ENCODE measurements around the gene PROM1. TPM values are rescaled to one million over a fixed set of nuclear protein-coding genes. Genes with fewer than 3 reads are reported as not detected.

PROM1 gene
- polyA plus RNA-seq, 1 donor from 2014 or later = 1.1 TPM

GRCh38 chr4:16039139-16039538 lies 44.7 kb downstream of the PROM1 start:
- TF ChIP-seq REST (IDR thresholded peaks at IDR 0.05; ENCODE audit: borderline replicate concordance) (no peak), TAF1 (IDR thresholded peaks at IDR 0.05; ENCODE audit: low read depth) (no peak), RAD21 (conservative IDR thresholded peaks at IDR 0.05) (no peak), SMC3 (conservative IDR thresholded peaks at IDR 0.05; ENCODE audit: poor library complexity) (no peak), POLR2AphosphoS5 (IDR thresholded peaks at IDR 0.05) (no peak), MXI1 (conservative IDR thresholded peaks at IDR 0.05; ENCODE audit: poor library complexity, severe bottlenecking) (no peak)
- TF ChIP-seq, protein P1, sequence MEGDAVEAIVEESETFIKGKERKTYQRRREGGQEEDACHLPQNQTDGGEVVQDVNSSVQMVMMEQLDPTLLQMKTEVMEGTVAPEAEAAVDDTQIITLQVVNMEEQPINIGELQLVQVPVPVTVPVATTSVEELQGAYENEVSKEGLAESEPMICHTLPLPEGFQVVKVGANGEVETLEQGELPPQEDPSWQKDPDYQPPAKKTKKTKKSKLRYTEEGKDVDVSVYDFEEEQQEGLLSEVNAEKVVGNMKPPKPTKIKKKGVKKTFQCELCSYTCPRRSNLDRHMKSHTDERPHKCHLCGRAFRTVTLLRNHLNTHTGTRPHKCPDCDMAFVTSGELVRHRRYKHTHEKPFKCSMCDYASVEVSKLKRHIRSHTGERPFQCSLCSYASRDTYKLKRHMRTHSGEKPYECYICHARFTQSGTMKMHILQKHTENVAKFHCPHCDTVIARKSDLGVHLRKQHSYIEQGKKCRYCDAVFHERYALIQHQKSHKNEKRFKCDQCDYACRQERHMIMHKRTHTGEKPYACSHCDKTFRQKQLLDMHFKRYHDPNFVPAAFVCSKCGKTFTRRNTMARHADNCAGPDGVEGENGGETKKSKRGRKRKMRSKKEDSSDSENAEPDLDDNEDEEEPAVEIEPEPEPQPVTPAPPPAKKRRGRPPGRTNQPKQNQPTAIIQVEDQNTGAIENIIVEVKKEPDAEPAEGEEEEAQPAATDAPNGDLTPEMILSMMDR (IDR thresholded peaks at IDR 0.05; ENCODE audit: poor library complexity, severe bottlenecking) = no peak
- H3K79me2 ChIP-seq (replicated peaks; ENCODE audit: insufficient read depth, low read length) = no peaks in the 10 kb centered on the region
- H3K36me3 ChIP-seq (ENCODE audit: insufficient read depth, low read length) = no peaks in the 10 kb centered on the region
- no peaks in the 10 kb centered on the region for H4K20me1 ChIP-seq (ENCODE audit: insufficient read depth)
- H3K9me3 ChIP-seq (ENCODE audit: low read length) = no peaks in the 10 kb centered on the region
- no peak overlapping the region for H3K4me2 ChIP-seq (ENCODE audit: low read length)
- no peaks in the 10 kb centered on the region for H3K27me3 ChIP-seq (ENCODE audit: insufficient read depth, low read depth, low read length)
- H3K4me3 ChIP-seq (ENCODE audit: low read length) = no peak overlapping the region
- H3K27ac ChIP-seq (ENCODE audit: low read length) = no peak overlapping the region
- H3K9me2 ChIP-seq (ENCODE audit: insufficient read depth, low read length) = no peaks in the 10 kb centered on the region
- H3F3A ChIP-seq (ENCODE audit: insufficient read depth, low read length, poor library complexity, severe bottlenecking) = no peaks in the 10 kb centered on the region
- no peak overlapping the region for H3K9ac ChIP-seq (ENCODE audit: low read length)
- H2AFZ ChIP-seq (ENCODE audit: low read depth, low read length) = no peak overlapping the region

DNA sequence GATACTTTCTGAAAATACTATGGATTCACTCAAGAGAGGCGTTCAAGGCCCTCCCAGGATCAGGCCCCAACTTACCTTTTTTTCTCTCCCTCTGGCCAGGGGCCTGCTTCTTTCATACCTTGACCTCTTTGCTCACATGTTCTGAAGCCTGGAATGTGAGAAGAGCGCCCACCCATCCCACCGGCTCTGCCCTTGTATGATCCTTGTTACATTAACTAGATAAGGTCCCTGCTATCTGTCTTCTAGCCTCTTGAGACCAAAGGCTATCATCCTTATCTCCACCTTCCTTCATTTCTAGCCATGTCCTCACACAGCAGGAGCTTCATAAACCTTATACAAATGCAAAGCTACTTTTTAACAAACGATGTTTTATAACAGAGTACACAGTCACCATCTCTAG lies 45.9 kb downstream of the PROM1 start:
- Histone ChIP-seq H3K9me3 (ENCODE audit: low read length) (no peaks in the 10 kb centered on the region), H2AFZ (ENCODE audit: low read depth, low read length) (no peak overlapping the region), H4K20me1 (ENCODE audit: insufficient read depth) (no peaks in the 10 kb centered on the region), H3K79me2 (replicated peaks; ENCODE audit: insufficient read depth, low read length) (no peaks in the 10 kb centered on the region), H3K27me3 (ENCODE audit: insufficient read depth, low read depth, low read length) (no peaks in the 10 kb centered on the region), H3K4me3 (ENCODE audit: low read length) (no peak overlapping the region), H3K27ac (ENCODE audit: low read length) (no peak overlapping the region), H3F3A (ENCODE audit: insufficient read depth, low read length, poor library complexity, severe bottlenecking) (no peaks in the 10 kb centered on the region), H3K36me3 (ENCODE audit: insufficient read depth, low read length) (no peaks in the 10 kb centered on the region), H3K4me2 (ENCODE audit: low read length) (no peak overlapping the region), H3K9me2 (ENCODE audit: insufficient read depth, low read length) (no peaks in the 10 kb centered on the region), H3K9ac (ENCODE audit: low read length) (no peak overlapping the region)
- TF ChIP-seq, protein P1 (IDR thresholded peaks at IDR 0.05; ENCODE audit: poor library complexity, severe bottlenecking) = no peak
- no peak for TF ChIP-seq RAD21 (conservative IDR thresholded peaks at IDR 0.05)
- no peak for TF ChIP-seq POLR2AphosphoS5 (IDR thresholded peaks at IDR 0.05)
- no peak for TF ChIP-seq EP300 (conservative IDR thresholded peaks at IDR 0.05; ENCODE audit: poor library complexity, severe bottlenecking)
- TF ChIP-seq SMC3 (conservative IDR thresholded peaks at IDR 0.05; ENCODE audit: poor library complexity) = no peak
- TF ChIP-seq EZH2 (IDR thresholded peaks at IDR 0.05; ENCODE audit: borderline replicate concordance, insufficient read depth, low read length, poor library complexity, severe bottlenecking) = no peak
- no peak for TF ChIP-seq MXI1 (conservative IDR thresholded peaks at IDR 0.05; ENCODE audit: poor library complexity, severe bottlenecking)
- TF ChIP-seq TAF1 (IDR thresholded peaks at IDR 0.05; ENCODE audit: low read depth) = no peak
- no peak for TF ChIP-seq REST (IDR thresholded peaks at IDR 0.05; ENCODE audit: borderline replicate concordance)
